Epithelial cell of esophagus (primary cell): ENCODE data around the gene DOCK3.
"Not testable (repeated sequence)": the region's sequence is repeated elsewhere in the genome, so short reads cannot be mapped to it uniquely, and the experiment has no call there.

Source experiments
- DNase-seq: peaks from one replicate; pipeline ENCODE4 v3.0.0; 2010; ENCODE audit warnings: low read depth
- H3K4me3 ChIP-seq: 2 replicates; pipeline ENCODE4 v1.5.1; 2011; ENCODE audit warnings: mild to moderate bottlenecking, low read length, control low read depth
- CTCF ChIP-seq: IDR thresholded peaks from 2 replicates; pipeline ENCODE4 v1.5.1; 2011; ENCODE audit warnings: low read depth, mild to moderate bottlenecking, low read length, control low read depth, inconsistent platforms; ENCODE audit not compliant: insufficient read depth; ENCODE audit errors: missing control alignments

Gene DOCK3

GRCh38 chr3:51176923-51177322 is 502.2 kb downstream of the DOCK3 start:
- DNase-seq: no peak
- no peak overlapping the region for H3K4me3 ChIP-seq
- TF ChIP-seq CTCF: no peak

DNA sequence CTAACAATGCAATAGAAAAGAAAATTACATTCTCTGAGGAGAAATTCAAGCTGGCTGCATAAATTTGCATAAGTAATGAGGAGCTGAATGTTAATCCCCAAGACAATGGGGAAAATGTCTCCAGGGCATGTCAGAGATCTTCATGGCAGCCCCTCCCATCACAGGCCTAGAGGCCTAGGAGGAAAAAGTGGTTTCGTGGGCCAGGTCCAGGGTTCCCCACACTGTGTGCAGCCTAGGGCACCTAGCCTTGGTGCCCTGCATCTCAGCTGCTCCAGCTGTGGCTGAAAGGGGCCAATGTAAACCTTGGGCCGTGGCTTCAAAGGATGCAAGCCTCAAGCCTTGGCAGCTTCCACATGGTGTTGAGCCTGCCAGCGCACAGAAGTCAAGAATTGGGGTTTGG is 511.7 kb downstream of the DOCK3 start:
- H3K4me3 ChIP-seq, DNase-seq: not testable (repeated sequence)

DNA sequence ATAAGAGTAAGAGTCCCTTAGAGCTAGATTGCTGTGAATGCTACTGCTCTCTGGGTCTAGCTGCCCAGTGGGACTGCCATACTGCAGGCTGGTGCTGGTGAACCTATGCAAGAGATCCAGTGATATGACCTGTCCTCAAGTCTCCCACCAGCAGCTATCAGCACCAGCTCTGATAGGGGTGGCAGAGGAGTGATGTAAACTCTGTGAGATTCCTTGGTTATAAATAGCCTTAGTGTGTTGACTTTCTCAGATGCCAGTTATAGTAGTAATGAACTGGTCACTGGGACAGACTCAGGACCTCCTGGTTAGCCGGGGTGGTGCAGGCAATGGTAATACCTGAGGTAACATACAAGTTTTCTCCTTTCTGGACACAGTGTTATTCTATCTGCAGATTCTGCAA is 515.5 kb downstream of the DOCK3 start:
- no peak for TF ChIP-seq CTCF
- no peak overlapping the region for H3K4me3 ChIP-seq
- no peak for DNase-seq

DNA sequence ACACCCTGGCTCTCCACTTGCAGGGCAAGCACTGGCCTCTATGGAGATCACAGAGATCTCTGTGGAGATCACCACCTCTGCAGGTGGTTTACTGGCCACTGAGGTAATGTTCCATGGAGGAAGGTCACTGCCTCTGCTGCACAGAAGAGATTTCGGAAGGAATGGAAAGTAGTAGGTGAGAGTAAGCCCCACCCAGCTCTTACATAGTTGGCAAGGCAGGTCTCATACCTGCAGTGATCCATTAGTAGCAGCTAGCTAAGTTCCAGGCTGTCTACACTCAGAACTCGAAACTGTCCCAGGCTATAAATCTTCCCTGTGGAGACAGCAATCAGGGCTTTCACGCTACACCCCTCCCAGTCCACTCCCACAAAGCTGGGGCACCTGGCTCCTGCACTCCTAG is 516.1 kb downstream of the DOCK3 start:
- DNase-seq: no peak
- no peak overlapping the region for H3K4me3 ChIP-seq
- no peak for TF ChIP-seq CTCF

DNA sequence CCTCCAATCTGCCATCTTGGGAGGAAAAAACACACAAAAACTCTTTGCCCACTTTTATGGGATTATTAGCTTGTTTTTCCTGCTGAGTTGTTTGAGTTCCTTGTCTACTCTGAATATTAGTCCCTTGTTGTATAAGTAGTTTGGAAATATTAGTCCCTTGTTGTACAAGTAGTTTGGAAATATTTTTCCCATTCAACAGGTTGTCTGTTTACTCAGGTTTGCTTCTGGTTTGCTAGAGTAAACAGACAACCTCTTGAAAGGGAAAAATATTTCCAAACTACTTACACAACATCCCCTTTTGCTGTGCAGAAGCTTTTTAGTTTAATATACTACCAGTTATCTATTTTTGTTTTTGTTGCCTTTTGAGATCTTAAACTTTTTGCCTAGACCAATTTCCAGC is 517.0 kb downstream of the DOCK3 start:
- DNase-seq: no peak
- H3K4me3 ChIP-seq: no peak overlapping the region
- no peak for TF ChIP-seq CTCF

DNA sequence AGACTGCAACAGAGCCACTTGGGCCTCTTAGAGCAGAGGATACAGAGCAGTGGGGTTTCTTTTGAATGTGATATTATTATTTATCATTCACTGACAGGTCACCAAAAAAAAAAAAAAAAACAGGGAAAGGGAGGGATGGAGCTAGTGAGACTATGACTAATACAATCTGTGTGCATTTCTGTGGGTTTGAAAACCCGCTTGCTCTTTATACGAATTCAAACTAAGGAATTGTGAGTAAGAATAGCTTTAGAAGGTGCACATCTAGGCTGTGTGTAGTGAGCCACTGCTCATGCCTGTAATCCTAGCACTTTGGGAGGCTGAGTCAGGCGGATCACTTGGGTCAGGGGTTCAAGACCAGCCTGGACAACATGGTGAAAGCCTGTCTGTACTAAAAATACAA is 523.8 kb downstream of the DOCK3 start:
- DNase-seq: no peak
- H3K4me3 ChIP-seq: no peak overlapping the region
- no peak for TF ChIP-seq CTCF

DNA sequence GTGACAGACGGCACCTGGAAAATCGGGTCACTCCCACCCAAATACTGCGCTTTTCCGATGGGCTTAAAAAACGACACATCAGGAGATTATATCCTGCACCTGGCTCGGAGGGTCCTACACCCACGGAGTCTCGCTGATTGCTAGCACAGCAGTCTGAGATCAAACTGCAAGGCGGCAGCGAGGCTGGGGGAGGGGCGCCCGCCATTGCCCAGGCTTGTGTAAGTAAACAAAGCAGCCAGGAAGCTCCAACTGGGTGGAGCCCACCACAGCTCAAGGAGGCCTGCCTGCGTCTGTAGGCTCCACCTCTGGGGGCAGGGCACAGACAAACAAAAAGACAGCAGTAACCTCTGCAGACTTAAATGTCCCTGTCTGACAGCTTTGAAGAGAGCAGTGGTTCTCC is 524.6 kb downstream of the DOCK3 start:
- not testable (repeated sequence) for H3K4me3 ChIP-seq, DNase-seq

GRCh38 chr3:51216291-51216690 is 541.6 kb downstream of the DOCK3 start:
- TF ChIP-seq CTCF: no peak
- no peak overlapping the region for H3K4me3 ChIP-seq
- DNase-seq: no peak

DNA sequence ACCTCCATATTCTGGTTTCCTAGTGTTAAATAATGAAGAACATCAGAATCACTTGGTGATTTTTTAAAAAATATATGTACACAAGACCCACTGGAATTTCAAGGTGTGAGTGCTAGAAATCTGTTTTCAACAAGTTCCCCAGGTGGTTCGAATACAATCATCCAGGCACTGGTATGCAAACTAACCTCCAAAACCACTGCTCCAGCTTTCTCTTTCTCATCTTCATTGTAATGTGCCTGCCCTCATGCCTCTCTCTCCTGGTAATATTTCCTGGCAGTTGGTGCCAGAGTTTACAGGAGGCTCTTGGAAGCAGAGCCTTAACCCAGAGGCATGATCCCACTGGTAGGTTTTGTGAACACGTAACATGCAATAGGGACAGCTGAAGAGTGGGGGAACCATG is 547.2 kb downstream of the DOCK3 start:
- no peak overlapping the region for H3K4me3 ChIP-seq
- TF ChIP-seq CTCF: no peak
- no peak for DNase-seq
